Astrocyte (in vitro differentiated cells and primary cell): ENCODE measurements around the gene WDR11. TPM values are rescaled to one million over a fixed set of nuclear protein-coding genes. Genes with fewer than 3 reads are reported as not detected.

Source experiments
- DNase-seq: peaks from one replicate; pipeline ENCODE4 v3.0.0-alpha.2; 2010; ENCODE audit warnings: low read depth
- FAIRE-seq: peaks from 2 replicates; lab custom pipeline; 2011; peaks lifted over from hg19 to GRCh38; lab: Jason Lieb, UNC
- H2AFZ ChIP-seq: 2 replicates; pipeline ENCODE4 v1.6.0; 2012; ENCODE audit warnings: low read depth, low read length, inconsistent platforms
- H3K27ac ChIP-seq: 2 replicates; pipeline ENCODE4 v1.5.1; 2011; ENCODE audit warnings: low read depth, low read length, inconsistent platforms
- H3K27me3 ChIP-seq: 2 replicates; pipeline ENCODE4 v1.6.0; 2011; ENCODE audit warnings: low read length, inconsistent platforms; ENCODE audit not compliant: insufficient read depth
- H3K36me3 ChIP-seq: 2 replicates; pipeline ENCODE4 v1.5.1; 2011; ENCODE audit warnings: low read length, inconsistent platforms; ENCODE audit not compliant: insufficient read depth
- H3K4me1 ChIP-seq: 2 replicates; pipeline ENCODE4 v1.5.1; 2011; ENCODE audit warnings: low read length, inconsistent platforms; ENCODE audit not compliant: insufficient read depth
- H3K4me2 ChIP-seq: 2 replicates; pipeline ENCODE4 v1.6.0; 2012; ENCODE audit warnings: low read length, inconsistent platforms
- H3K4me3 ChIP-seq: 2 replicates; pipeline ENCODE4 v1.5.1; 2011; ENCODE audit warnings: low read depth, mild to moderate bottlenecking, low read length, inconsistent platforms; ENCODE audit not compliant: insufficient read depth
- H3K79me2 ChIP-seq: 2 replicates; pipeline ENCODE4 v1.6.0; 2012; ENCODE audit warnings: mild to moderate bottlenecking, low read length, inconsistent platforms; ENCODE audit not compliant: insufficient read depth
- H3K9ac ChIP-seq: 2 replicates; pipeline ENCODE4 v1.6.0; 2012; ENCODE audit warnings: mild to moderate bottlenecking, low read length, inconsistent platforms
- H3K9me3 ChIP-seq: 2 replicates; pipeline ENCODE4 v1.5.1; 2012; ENCODE audit warnings: low read depth, mild to moderate bottlenecking, low read length, inconsistent platforms; ENCODE audit not compliant: insufficient read depth
- H4K20me1 ChIP-seq: 2 replicates; pipeline ENCODE4 v1.6.0; 2012; ENCODE audit warnings: low read length, inconsistent platforms; ENCODE audit not compliant: insufficient read depth
- H3K27ac Mint-ChIP-seq: one replicate; pipeline ENCODE4 v1.8.0; 2021; ENCODE audit warnings: mild to moderate bottlenecking, mixed read lengths; ENCODE audit not compliant: unreplicated experiment
- H3K27me3 Mint-ChIP-seq: one replicate; pipeline ENCODE4 v1.8.0; 2021; ENCODE audit warnings: low read depth, mixed read lengths; ENCODE audit not compliant: unreplicated experiment
- H3K36me3 Mint-ChIP-seq: one replicate; pipeline ENCODE4 v1.8.0; 2021; ENCODE audit warnings: low read depth, mixed read lengths; ENCODE audit not compliant: unreplicated experiment
- H3K4me1 Mint-ChIP-seq: one replicate; pipeline ENCODE4 v1.8.0; 2021; ENCODE audit warnings: low read depth, mixed read lengths; ENCODE audit not compliant: unreplicated experiment
- H3K4me3 Mint-ChIP-seq: one replicate; pipeline ENCODE4 v1.8.0; 2021; ENCODE audit warnings: mild to moderate bottlenecking, moderate library complexity, mixed read lengths; ENCODE audit not compliant: unreplicated experiment
- H3K9me3 Mint-ChIP-seq: one replicate; pipeline ENCODE4 v1.8.0; 2021; ENCODE audit warnings: mild to moderate bottlenecking, mixed read lengths; ENCODE audit not compliant: unreplicated experiment
- CTCF ChIP-seq: IDR thresholded peaks from 2 replicates; pipeline ENCODE4 v1.5.1; 2011; ENCODE audit warnings: low read depth, mild to moderate bottlenecking, inconsistent platforms, low read length, moderate library complexity; ENCODE audit not compliant: insufficient read depth
- EZH2 ChIP-seq: IDR thresholded peaks from 2 replicates; pipeline ENCODE4 v1.6.1; 2012; ENCODE audit warnings: mild to moderate bottlenecking, low read length, inconsistent platforms; ENCODE audit not compliant: insufficient read depth
- total RNA-seq: library from RNA; stranded (reverse); gene quantifications from 2 replicates; pipeline ENCODE4 v1.2.1, GENCODE V29; 2021

Gene WDR11
- total RNA-seq, 1 donor from 2014 or later, result 55.8 TPM

- H3K27me3 Mint-ChIP-seq, result no peaks in the 10 kb centered on the region
- no peak overlapping the region for H3K4me3 Mint-ChIP-seq
- Histone ChIP-seq H3K4me3 (no peak overlapping the region), H3K4me2 (no peak overlapping the region), H3K27ac (no peak overlapping the region), H3K27me3 (peaks cover 6% of the 10 kb centered on the region), H4K20me1 (no peaks in the 10 kb centered on the region), H3K4me1 (peaks cover 18% of the 10 kb centered on the region), H3K9ac (no peak overlapping the region), H3K36me3 (no peaks in the 10 kb centered on the region), H3K79me2 (no peaks in the 10 kb centered on the region), H3K9me3 (no peaks in the 10 kb centered on the region), H2AFZ (no peak overlapping the region)
- peaks cover 9% of the 10 kb centered on the region for H3K4me1 Mint-ChIP-seq
- H3K27ac Mint-ChIP-seq, result no peak overlapping the region
- no peak for FAIRE-seq
- H3K9me3 Mint-ChIP-seq, result no peaks in the 10 kb centered on the region
- DNase-seq, result peak; percentile 47
- TF ChIP-seq CTCF, result no peak
- no peak for TF ChIP-seq EZH2
- no peaks in the 10 kb centered on the region for H3K36me3 Mint-ChIP-seq
Observed at GRCh38 chr10:120945801-120946302, 94.7 kb downstream of the WDR11 start.

GRCh38 chr10:120946497-120946896 is 95.3 kb downstream of the WDR11 start:
- Histone ChIP-seq H3K9me3 (no peaks in the 10 kb centered on the region), H3K4me1 (peaks cover 18% of the 10 kb centered on the region), H3K4me3 (no peak overlapping the region), H3K9ac (no peak overlapping the region), H3K4me2 (no peak overlapping the region), H3K36me3 (no peaks in the 10 kb centered on the region), H2AFZ (no peak overlapping the region), H4K20me1 (no peaks in the 10 kb centered on the region), H3K79me2 (no peaks in the 10 kb centered on the region), H3K27me3 (peaks cover 6% of the 10 kb centered on the region), H3K27ac (no peak overlapping the region)
- FAIRE-seq (no peak), DNase-seq (no peak)
- H3K27me3 Mint-ChIP-seq, result peaks cover 2% of the 10 kb centered on the region
- no peak overlapping the region for H3K4me3 Mint-ChIP-seq
- TF ChIP-seq EZH2, result no peak
- no peak for TF ChIP-seq CTCF
- peaks cover 10% of the 10 kb centered on the region for H3K4me1 Mint-ChIP-seq
- no peak overlapping the region for H3K27ac Mint-ChIP-seq
- no peaks in the 10 kb centered on the region for H3K36me3 Mint-ChIP-seq
- no peaks in the 10 kb centered on the region for H3K9me3 Mint-ChIP-seq

GRCh38 chr10:120948889-120949608 is 97.9 kb downstream of the WDR11 start:
- Histone ChIP-seq H3K79me2 (no peaks in the 10 kb centered on the region), H3K27ac (no peak overlapping the region), H3K9me3 (no peaks in the 10 kb centered on the region), H3K4me3 (peak overlapping the region; percentile 57), H4K20me1 (no peaks in the 10 kb centered on the region), H3K4me1 (peaks cover 18% of the 10 kb centered on the region), H3K4me2 (peak overlapping the region; percentile 98), H3K27me3 (peaks cover 6% of the 10 kb centered on the region), H3K9ac (peak overlapping the region; percentile 64), H2AFZ (peak overlapping the region; percentile 93), H3K36me3 (no peaks in the 10 kb centered on the region)
- FAIRE-seq (no peak), DNase-seq (peak; percentile 31)
- Mint-ChIP-seq H3K9me3 (peaks cover 4% of the 10 kb centered on the region), H3K4me1 (peaks cover 10% of the 10 kb centered on the region), H3K36me3 (no peaks in the 10 kb centered on the region), H3K27ac (no peak overlapping the region), H3K4me3 (peak overlapping the region; percentile 57), H3K27me3 (peaks cover 2% of the 10 kb centered on the region)
- TF ChIP-seq EZH2, result no peak
- TF ChIP-seq CTCF, result peak; percentile 59
